ENCODE results near the gene GOLPH3L.
A peak's percentile ranks its signal among the peaks of the same experiment; 100 is the strongest.
"Not testable (repeated sequence)": the region's sequence is repeated elsewhere in the genome, so short reads cannot be mapped to it uniquely, and the experiment has no call there.

Gene GOLPH3L

GRCh38 chr1:150654635-150655034 lies 42.3 kb downstream of the GOLPH3L start:
- not testable (repeated sequence) for DNase-seq

- DNase-seq = no peak
Observed at GRCh38 chr1:150650193-150650592, 46.8 kb downstream of the GOLPH3L start.

- no peak for DNase-seq
Observed at GRCh38 chr1:150649441-150650075, 47.4 kb downstream of the GOLPH3L start.

GRCh38 chr1:150642296-150642695 lies 54.7 kb downstream of the GOLPH3L start:
- DNase-seq = no peak

GRCh38 chr1:150641126-150641815 lies 55.7 kb downstream of the GOLPH3L start:
- not testable (repeated sequence) for DNase-seq

GRCh38 chr1:150638430-150638829 lies 58.5 kb downstream of the GOLPH3L start:
- peak; percentile 57 for DNase-seq

- not testable (repeated sequence) for DNase-seq
Observed at GRCh38 chr1:150634839-150635622, 61.9 kb downstream of the GOLPH3L start.

GRCh38 chr1:150629115-150629928 lies 67.6 kb downstream of the GOLPH3L start, which contains the start of gene ENSA:
ENSA (minus strand) TSS chr1:150629612; CDS start chr1:150629470, 142 bp downstream.
- DNase-seq = peak; percentile 98

- no peak for DNase-seq
Observed at GRCh38 chr1:150628766-150629114, 68.2 kb downstream of the GOLPH3L start.

- no peak for DNase-seq
Observed at GRCh38 chr1:150627826-150628410, 69.0 kb downstream of the GOLPH3L start.

GRCh38 chr1:150626150-150626549 lies 70.8 kb downstream of the GOLPH3L start:
- no peak for DNase-seq

- DNase-seq = not testable (repeated sequence)
Observed at GRCh38 chr1:150624546-150624945, 72.4 kb downstream of the GOLPH3L start.

GRCh38 chr1:150624134-150624533 lies 72.8 kb downstream of the GOLPH3L start:
- not testable (repeated sequence) for DNase-seq

GRCh38 chr1:150622303-150622975 lies 74.5 kb downstream of the GOLPH3L start:
- DNase-seq = no peak

GRCh38 chr1:150621497-150622302 lies 75.3 kb downstream of the GOLPH3L start:
- no peak for DNase-seq

GRCh38 chr1:150620919-150621318 lies 76.0 kb downstream of the GOLPH3L start:
- DNase-seq = no peak

- no peak for DNase-seq
Observed at GRCh38 chr1:150619576-150620509, 77.1 kb downstream of the GOLPH3L start.

- no peak for DNase-seq
Observed at GRCh38 chr1:150615346-150616201, 81.4 kb downstream of the GOLPH3L start.

Data from NCI-H1436 treated with DMSO at 0.1 percent for 48 hours (cell line).